ENCODE measurements around the gene TEX9. TPM values are rescaled to one million over a fixed set of nuclear protein-coding genes. Genes with fewer than 3 reads are reported as not detected.

Gene TEX9
- 3.8 to 5.0 TPM (median 4.6 TPM) in 5 replicates for total RNA-seq (2022; extraction: Qiagen RNA extraction)

DNA sequence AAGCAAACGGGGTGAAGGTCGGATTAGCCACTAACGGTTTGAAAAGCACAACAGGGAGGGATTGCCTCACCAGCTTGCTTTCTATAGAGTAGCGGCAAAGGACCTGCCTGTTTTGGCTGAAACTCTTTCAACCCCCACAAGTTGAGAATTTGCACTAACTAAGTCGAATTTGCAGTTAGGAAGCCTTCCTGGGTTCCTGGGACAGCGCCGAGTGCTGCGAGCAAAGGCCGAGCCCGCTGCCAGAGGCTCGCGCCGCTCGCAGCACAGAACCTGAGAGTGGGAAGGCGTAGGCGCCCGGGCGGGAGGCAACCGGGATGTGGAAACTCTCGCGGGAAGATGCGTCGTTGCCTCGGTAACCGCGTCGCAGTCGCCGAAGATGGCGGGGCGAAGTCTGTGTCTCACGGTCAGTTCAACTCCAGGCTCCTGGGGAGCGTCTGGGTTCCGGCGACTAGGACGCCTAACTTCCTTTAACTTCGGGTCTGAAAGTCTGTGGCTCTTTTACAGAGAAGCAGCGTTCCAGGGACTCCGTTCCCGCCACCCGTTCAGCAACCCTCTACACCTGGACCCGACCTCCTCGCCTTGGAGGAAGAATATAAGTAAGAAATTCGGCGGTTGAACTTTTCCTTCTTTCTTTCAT lies at the start of gene TEX9:
TEX9 (plus strand) TSS at position 352 of the 637 bp plus-strand sequence; CDS start at position 377, 25 bp downstream.

DNA sequence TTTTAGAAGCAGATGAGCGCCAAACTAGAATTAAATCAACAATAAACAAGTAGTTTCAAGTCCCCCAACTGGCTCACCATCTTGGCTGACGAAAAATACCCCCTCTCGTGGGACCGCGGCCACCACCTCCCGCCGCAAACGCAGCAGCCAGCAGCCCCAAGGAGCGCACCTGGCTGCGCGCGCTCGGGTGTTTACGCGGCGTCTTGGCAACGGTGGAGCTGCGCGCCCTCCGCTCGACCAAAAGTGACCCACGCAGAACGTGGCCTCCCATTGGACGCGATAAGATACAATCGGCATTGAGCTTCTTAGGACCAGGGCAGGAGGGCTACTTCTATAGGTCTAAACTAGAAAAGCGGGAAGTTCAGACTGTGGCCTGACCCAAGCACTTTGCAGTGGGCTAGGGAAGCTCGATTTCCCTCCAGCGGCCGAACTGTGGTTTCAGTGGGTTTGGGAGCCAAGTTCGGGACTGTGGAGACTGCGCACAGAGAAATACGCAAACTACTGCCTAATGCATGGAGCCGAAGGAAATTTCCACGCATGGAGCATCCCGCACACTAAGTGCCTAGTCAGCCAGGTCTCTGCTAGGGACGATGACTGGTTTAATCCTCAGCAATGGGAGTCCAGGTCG lies 99.8 kb downstream of the TEX9 start, which contains the start of gene MNS1:
MNS1 (minus strand) TSS at position 245 of the 628 bp plus-strand sequence; CDS start at position 80, 165 bp downstream.

Other genes with a start within 250 kb of the TEX9 start
- gene RFX7, start 121.5 kb upstream of the TEX9 start, total RNA-seq (2022; extraction: Qiagen RNA extraction), result 8.9 to 13.9 TPM (median 12.3 TPM) in 5 replicates
- 2.2 to 4.3 TPM (median 3.2 TPM) in 5 replicates for gene MNS1, start 99.7 kb downstream of the TEX9 start, total RNA-seq (2022; extraction: Qiagen RNA extraction)